Neutrophil (primary cell): Measurements from ENCODE around the gene RNF224.

Experiments used
- H3K27ac ChIP-seq: fragments of 200-600 bp; sonication (generic); 2 replicates; pipeline ENCODE4 v1.5.1; 2016; ENCODE audit warnings: mild to moderate bottlenecking, moderate library complexity
- H3K27me3 ChIP-seq: fragments of 200-600 bp; sonication (generic); 2 replicates; pipeline ENCODE4 v1.6.0; 2016; ENCODE audit warnings: mild to moderate bottlenecking
- H3K36me3 ChIP-seq: fragments of 200-600 bp; sonication (generic); 2 replicates; pipeline ENCODE4 v1.5.1; 2017
- H3K4me1 ChIP-seq, 2 experiments: fragments of 200-600 bp in 1 of 2; sonication (generic) in 1 of 2; 1 replicate in 1 of 2; 2 replicates in 1 of 2; pipeline versions ENCODE4 v1.5.1 to v1.6.1; 2013 to 2016; ENCODE audit warnings: low read depth in 1 of 2, low read length in 1 of 2, mild to moderate bottlenecking in 1 of 2, moderate library complexity in 1 of 2; ENCODE audit not compliant: control insufficient read depth in 1 of 2, insufficient read depth in 1 of 2
- H3K4me3 ChIP-seq, 2 experiments: fragments of 200-600 bp in 1 of 2; sonication (generic) in 1 of 2; 1 replicate in 1 of 2; 2 replicates in 1 of 2; pipeline ENCODE4 v1.5.1; 2013 to 2016; ENCODE audit warnings: low read depth in 1 of 2, low read length in 1 of 2, mild to moderate bottlenecking in 1 of 2, moderate library complexity in 1 of 2
- H3K9me3 ChIP-seq: fragments of 200-600 bp; sonication (generic); 2 replicates; pipeline ENCODE4 v1.5.1; 2016
- TF ChIP-seq, protein P1 (sequence below): fragments of 200-600 bp; sonication (generic); IDR thresholded peaks from 2 replicates; pipeline ENCODE4 v1.5.1; 2016; ENCODE audit warnings: antibody characterized with exemption

RNF224 gene

DNA sequence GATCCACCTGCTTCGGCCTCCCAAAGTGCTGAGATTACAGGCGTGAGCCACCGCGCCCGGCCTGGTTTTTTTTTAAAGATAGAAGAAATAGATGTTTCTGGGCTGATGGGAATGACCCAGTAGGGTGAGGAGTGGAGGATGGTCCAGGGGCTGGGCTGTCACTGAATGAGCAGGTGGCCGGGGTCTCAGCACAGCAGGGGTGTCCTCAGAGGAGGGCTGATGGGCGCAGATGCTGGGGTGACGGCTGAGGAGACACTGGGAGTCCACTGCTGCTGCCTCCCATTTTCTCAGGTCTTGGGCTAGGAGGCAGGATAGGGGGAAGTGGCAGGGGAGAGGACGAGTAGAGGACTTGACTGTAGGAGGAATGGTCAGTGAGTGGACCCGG lies 47.9 kb downstream of the RNF224 start:
- H3K36me3 ChIP-seq, result peaks cover 56% of the 10 kb centered on the region
- no peak overlapping the region for H3K27ac ChIP-seq
- H3K27me3 ChIP-seq, result no peaks in the 10 kb centered on the region
- TF ChIP-seq, protein P1, sequence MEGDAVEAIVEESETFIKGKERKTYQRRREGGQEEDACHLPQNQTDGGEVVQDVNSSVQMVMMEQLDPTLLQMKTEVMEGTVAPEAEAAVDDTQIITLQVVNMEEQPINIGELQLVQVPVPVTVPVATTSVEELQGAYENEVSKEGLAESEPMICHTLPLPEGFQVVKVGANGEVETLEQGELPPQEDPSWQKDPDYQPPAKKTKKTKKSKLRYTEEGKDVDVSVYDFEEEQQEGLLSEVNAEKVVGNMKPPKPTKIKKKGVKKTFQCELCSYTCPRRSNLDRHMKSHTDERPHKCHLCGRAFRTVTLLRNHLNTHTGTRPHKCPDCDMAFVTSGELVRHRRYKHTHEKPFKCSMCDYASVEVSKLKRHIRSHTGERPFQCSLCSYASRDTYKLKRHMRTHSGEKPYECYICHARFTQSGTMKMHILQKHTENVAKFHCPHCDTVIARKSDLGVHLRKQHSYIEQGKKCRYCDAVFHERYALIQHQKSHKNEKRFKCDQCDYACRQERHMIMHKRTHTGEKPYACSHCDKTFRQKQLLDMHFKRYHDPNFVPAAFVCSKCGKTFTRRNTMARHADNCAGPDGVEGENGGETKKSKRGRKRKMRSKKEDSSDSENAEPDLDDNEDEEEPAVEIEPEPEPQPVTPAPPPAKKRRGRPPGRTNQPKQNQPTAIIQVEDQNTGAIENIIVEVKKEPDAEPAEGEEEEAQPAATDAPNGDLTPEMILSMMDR, result no peak
- no peaks in the 10 kb centered on the region for H3K9me3 ChIP-seq
- H3K4me1 ChIP-seq, result peaks cover 15% of the 10 kb centered on the region in 2 experiments
- H3K4me3 ChIP-seq, result no peak overlapping the region

DNA sequence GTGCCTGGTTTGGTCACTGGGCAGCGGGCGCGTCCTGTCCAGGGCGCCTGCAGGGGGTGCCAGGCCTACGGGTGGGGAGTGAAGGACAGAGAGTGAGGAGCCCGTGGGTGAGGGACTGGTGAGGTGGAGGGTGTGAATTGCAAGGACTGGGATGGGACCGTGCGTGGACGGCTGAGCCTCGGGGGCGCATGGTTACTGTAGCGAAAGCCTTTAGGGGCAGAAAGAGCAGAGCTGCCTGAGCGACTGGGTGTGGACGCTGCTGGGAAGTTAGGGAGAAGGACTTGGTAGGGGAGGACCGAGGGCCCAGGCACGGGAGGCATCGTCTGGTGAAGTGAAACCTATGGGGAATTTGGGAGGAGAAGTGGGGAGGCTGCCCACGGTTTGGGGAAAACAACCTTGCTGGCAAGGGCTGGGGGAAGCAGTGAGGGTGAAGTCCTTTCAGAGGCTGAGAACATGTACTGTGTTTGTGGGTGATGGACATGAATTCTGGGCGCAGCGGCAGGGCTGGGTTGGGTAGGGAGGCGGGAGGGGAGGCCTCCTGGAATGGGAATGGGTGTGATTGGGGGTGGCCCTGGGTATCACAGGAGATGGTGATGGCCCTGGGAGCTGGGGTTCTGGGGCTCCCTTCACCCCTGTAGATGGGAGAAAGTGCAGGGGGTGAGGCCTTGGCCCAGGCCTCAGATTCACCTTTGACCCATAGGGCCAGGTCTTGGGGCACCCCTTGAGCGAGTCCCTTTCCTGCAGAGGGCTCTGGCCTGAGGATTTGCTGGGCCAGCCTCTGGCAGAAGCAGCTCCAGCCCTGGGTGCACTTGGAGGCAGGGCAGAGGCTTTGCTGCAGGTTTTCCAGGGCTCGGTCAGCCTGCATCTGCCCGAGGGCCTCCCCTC lies 48.5 kb downstream of the RNF224 start:
- peaks cover 15 to 21% of the 10 kb centered on the region in 2 experiments for H3K4me1 ChIP-seq
- H3K4me3 ChIP-seq, result no peak overlapping the region
- no peaks in the 10 kb centered on the region for H3K9me3 ChIP-seq
- H3K27me3 ChIP-seq, result no peaks in the 10 kb centered on the region
- TF ChIP-seq, protein P1, result no peak
- H3K27ac ChIP-seq, result no peak overlapping the region
- peaks cover 56% of the 10 kb centered on the region for H3K36me3 ChIP-seq

DNA sequence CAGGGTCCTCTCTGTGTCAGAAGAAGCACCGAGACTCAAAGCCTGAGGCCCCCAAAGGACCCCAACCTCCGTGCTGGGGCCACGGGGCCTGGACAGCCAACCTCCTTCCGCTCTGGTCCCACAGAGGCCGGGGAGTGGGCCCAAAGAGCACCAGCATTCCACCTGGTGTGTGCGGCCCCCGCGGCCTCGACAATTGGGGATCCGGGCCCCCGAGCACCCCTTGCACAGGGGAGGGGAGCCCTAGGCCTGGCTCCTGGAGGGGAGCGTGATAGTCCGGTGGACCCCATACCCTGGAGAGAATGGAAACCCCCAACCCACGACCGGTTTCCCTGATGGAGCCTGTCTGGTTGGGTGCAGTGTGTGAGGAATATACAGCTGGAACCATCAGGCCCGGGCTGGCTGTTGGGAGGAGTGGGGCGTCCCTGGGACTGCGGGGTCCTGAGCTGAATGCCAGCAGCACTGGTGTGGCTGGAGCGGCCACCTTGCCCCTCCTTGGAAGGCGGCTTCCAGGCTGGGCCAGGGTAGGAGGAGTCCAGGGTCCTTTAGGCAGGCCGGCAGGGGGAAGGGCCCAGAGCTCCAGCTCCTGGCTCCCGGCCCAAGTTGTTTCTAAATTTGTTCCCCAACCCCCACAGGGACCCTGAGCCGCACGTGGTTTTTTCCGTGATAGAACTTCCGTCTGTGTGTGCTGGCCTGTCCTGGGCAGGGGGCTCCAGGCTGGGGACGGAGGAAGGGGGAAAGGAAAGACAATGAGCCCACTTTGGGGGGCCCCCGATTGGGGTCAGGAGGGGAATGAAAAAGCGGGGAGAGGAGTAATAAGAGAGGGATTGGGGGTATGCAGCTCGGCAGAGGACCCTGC lies 49.4 kb downstream of the RNF224 start:
- Histone ChIP-seq H3K4me3 (peak overlapping the region; percentile 83 to 85), H3K27ac (peak overlapping the region; percentile 89), H3K27me3 (no peaks in the 10 kb centered on the region), H3K4me1 (peaks cover 15 to 22% of the 10 kb centered on the region in 2 experiments), H3K9me3 (no peaks in the 10 kb centered on the region), H3K36me3 (peaks cover 58% of the 10 kb centered on the region)
- TF ChIP-seq, protein P1, result no peak

DNA sequence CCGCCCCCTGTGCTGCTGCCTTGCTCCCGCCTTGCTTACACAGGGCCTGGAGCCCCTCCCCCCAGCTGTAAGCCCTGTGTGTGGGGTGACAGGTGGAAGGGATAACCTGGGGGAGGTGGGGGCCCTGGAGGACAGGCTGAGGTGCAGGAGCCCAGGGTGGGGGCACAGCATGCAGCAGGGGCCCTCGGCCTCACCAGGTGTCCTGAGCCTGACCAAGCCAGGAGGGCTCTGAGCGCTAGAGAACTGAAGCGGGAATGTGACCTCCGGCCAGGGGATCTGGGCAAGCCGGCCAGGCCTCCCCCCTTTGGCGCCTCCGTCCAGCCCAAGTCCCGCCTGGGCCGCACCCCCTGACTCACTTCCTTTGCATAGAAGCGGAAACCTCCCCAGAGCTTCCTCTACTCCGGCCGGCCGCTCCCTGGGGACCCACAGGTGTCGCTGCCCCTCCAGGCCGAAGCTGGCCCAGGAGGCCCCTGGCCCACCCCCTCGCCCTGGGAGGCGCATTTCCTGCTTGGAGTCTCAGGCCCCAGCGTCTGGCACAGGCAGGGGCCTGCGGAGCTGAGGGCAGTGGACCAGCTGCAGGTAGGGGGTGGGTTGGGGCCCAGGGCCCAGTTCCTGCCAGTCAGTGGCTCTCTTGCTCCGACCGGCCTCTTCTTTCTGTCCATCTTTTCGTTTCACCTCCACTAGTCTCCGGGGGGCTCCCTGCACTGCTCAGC lies 50.2 kb downstream of the RNF224 start, which contains the start of gene TOR4A:
TSS of gene TOR4A (plus strand) at position 398 of the 713 bp plus-strand sequence. CDS start 964 bp downstream, outside the sequence.
- peaks cover 58% of the 10 kb centered on the region for H3K36me3 ChIP-seq
- H3K4me3 ChIP-seq, result peak within 1 kb of the TSS; percentile 83 to 85
- H3K27ac ChIP-seq, result peak within 1 kb of the TSS; percentile 89
- H3K9me3 ChIP-seq, result no peaks in the 10 kb centered on the region
- TF ChIP-seq, protein P1, result peak; percentile 54
- peaks cover 15 to 22% of the 10 kb centered on the region in 2 experiments for H3K4me1 ChIP-seq
- H3K27me3 ChIP-seq, result no peaks in the 10 kb centered on the region

DNA sequence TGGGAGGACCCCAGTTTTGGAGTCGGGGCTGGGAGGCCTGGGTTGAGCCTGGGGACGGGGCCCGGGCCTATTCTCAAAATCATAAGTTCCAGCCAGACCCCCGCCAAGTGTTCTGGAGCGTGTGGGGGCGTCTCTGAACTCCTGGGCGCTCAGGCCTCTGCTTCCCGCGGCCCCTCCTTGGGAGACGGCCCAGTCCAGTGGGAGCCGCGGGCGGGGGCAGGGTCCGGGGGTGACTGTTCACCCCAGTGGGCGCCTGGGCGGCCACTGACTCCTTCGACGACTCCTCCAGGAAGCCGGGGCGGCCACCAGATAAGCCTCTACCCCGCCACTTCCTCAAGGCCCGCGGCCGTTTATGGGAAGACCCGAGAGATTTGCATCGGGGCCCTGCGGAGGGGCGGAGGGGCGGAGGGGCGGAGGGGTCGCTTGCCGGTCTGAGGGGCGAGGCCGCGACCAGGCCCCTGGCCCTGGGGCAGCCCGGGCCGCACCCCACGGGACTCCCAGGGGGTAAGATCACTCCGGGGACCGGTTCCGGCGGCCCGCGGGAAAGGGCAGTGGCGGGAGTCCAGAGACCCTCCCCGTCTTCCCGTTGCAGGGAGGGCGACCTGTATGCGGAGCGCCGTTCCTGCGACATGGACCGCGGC lies 50.9 kb downstream of the RNF224 start:
- Histone ChIP-seq H3K4me1 (peaks cover 15 to 22% of the 10 kb centered on the region in 2 experiments), H3K27me3 (no peaks in the 10 kb centered on the region), H3K36me3 (peaks cover 58% of the 10 kb centered on the region), H3K4me3 (peak overlapping the region; percentile 83 to 85), H3K9me3 (no peaks in the 10 kb centered on the region), H3K27ac (peak overlapping the region; percentile 89)
- TF ChIP-seq, protein P1, result no peak
